ENCODE results near the gene PEX14. TPM values are rescaled to one million over a fixed set of nuclear protein-coding genes. Genes with fewer than 3 reads are reported as not detected.

PEX14 gene
- total and polyA plus RNA-seq, 2 experiments from 2014 or later = 10.0 to 20.9 TPM

- H3K4me2 ChIP-seq = no peak overlapping the region
- H3K27ac ChIP-seq = no peak overlapping the region
- no peaks in the 10 kb centered on the region for H4K20me1 ChIP-seq (ENCODE audit: insufficient read depth, poor library complexity, severe bottlenecking)
- no peaks in the 10 kb centered on the region for H3K79me2 ChIP-seq
- no peak overlapping the region for H3K4me3 ChIP-seq
- no peak for DNase-seq (ENCODE audit: low spot score)
- H3K9me3 ChIP-seq (ENCODE audit: low read depth) = no peaks in the 10 kb centered on the region
- no peaks in the 10 kb centered on the region for H3K9me2 ChIP-seq (replicated peaks; ENCODE audit: insufficient read depth)
- WGBS (ENCODE audit: low lambda C conversion rate, missing lambda C conversion rate) = 91% methylated on average over 13 of the region's 13 CpGs
- no peak overlapping the region for H2AFZ ChIP-seq
- TF ChIP-seq EZH2 (IDR thresholded peaks at IDR 0.05; ENCODE audit: borderline replicate concordance) (no peak), EZH2phosphoT487 (IDR thresholded peaks at IDR 0.05; ENCODE audit: low read depth, severe bottlenecking, unreplicated experiment) (no peak), CTCF (IDR thresholded peaks at IDR 0.05; ENCODE audit: poor library complexity) (no peak)
- H3K36me3 ChIP-seq (replicated peaks; ENCODE audit: insufficient read depth, low read depth) = no peaks in the 10 kb centered on the region
- no peaks in the 10 kb centered on the region for H3K27me3 ChIP-seq
- H3K4me1 ChIP-seq (ENCODE audit: insufficient read depth) = peaks cover 16% of the 10 kb centered on the region
Observed at GRCh38 chr1:10630661-10631120, 155.9 kb downstream of the PEX14 start.

DNA sequence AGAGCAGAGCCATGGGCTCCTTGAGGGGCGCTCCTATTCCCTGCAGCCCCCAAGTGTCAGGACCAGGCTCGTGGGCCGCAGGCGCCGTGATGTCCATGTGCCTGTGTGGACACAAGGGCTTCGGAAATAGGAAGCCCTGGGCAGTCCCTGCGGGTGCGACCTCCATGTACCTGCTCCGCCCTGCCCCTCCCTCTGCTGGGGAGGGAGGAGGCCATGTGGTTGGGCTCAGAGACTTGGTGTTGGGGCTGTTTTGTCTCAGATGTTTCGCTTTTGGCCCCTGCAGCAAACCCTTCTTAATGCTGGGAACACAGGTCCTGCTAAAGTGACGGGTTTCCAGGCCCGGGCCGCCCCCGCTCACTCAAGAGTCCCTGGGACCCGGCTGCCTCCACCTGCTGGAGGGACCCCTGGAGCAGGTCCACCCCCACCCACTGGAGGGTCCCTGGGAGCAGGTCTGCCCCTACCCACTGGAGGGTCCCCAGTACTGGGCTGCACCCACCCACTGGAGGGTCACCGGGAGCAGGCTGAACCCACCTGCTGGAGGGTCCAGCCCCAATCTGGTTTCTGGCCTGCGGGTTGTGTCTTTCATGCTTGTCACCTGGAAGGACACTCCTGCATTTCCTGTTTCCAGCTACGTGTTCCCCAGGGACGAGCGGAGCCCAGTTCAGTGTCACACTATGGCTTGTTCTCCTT is 156.5 kb downstream of the PEX14 start:
- no peak overlapping the region for H3K4me2 ChIP-seq
- H3K27ac ChIP-seq = no peak overlapping the region
- no peaks in the 10 kb centered on the region for H4K20me1 ChIP-seq (ENCODE audit: insufficient read depth, poor library complexity, severe bottlenecking)
- 95% methylated on average over 20 of the region's 20 CpGs for WGBS (ENCODE audit: low lambda C conversion rate, missing lambda C conversion rate)
- TF ChIP-seq CTCF (IDR thresholded peaks at IDR 0.05; ENCODE audit: poor library complexity) (no peak), EZH2phosphoT487 (IDR thresholded peaks at IDR 0.05; ENCODE audit: low read depth, severe bottlenecking, unreplicated experiment) (no peak), EZH2 (IDR thresholded peaks at IDR 0.05; ENCODE audit: borderline replicate concordance) (no peak)
- H2AFZ ChIP-seq = no peak overlapping the region
- no peaks in the 10 kb centered on the region for H3K79me2 ChIP-seq
- no peak overlapping the region for H3K4me3 ChIP-seq
- H3K9me3 ChIP-seq (ENCODE audit: low read depth) = no peaks in the 10 kb centered on the region
- H3K27me3 ChIP-seq = no peaks in the 10 kb centered on the region
- H3K36me3 ChIP-seq (replicated peaks; ENCODE audit: insufficient read depth, low read depth) = no peaks in the 10 kb centered on the region
- no peak for DNase-seq (ENCODE audit: low spot score)
- peaks cover 12% of the 10 kb centered on the region for H3K4me1 ChIP-seq (ENCODE audit: insufficient read depth)
- no peaks in the 10 kb centered on the region for H3K9me2 ChIP-seq (replicated peaks; ENCODE audit: insufficient read depth)

DNA sequence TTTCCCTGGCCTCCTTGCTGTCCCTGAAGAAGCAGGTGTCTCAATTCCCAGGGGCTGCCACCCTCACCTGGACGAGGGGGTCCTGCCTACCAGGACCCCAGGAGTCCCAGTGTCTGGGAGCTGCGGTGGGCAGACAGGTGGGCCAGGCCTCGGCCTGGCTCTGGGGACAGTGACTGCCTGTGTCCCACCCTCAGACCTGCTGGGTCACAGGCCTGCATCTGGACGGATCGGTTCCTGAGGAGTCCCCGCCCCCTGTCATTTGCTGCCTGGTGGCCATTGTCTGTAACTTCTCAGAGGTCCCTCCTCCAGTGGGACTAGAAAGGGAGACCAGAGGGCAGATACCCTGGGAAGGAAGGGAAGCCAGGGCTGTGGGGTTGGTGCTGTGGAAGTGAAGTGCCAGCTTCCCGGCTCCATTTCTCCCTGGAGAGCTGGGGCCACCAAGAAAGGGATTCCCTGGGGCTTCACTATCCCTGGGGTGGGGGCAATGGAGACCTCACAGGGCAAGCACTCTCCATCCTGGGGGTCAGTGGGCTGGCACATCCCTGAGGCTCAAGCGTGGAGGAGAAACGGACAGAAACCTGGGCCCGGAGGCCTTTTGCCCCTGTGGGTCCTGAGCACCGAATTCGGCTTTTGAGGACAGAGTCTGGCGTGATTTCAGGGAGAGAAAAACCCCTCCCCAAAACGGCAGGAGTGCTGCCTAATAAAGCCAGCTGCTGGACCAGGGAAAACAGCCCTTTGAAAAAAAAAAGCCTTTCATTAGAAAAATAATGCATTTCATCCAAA is 157.3 kb downstream of the PEX14 start:
- H3K9me2 ChIP-seq (replicated peaks; ENCODE audit: insufficient read depth) = no peaks in the 10 kb centered on the region
- H3K4me1 ChIP-seq (ENCODE audit: insufficient read depth) = peaks cover 9% of the 10 kb centered on the region
- no peaks in the 10 kb centered on the region for H3K9me3 ChIP-seq (ENCODE audit: low read depth)
- no peak overlapping the region for H3K4me3 ChIP-seq
- 80% methylated on average over 14 of the region's 14 CpGs for WGBS (ENCODE audit: low lambda C conversion rate, missing lambda C conversion rate)
- no peaks in the 10 kb centered on the region for H4K20me1 ChIP-seq (ENCODE audit: insufficient read depth, poor library complexity, severe bottlenecking)
- no peak overlapping the region for H3K4me2 ChIP-seq
- H3K27me3 ChIP-seq = no peaks in the 10 kb centered on the region
- DNase-seq (ENCODE audit: low spot score) = no peak
- H3K27ac ChIP-seq = no peak overlapping the region
- no peaks in the 10 kb centered on the region for H3K36me3 ChIP-seq (replicated peaks; ENCODE audit: insufficient read depth, low read depth)
- no peak overlapping the region for H2AFZ ChIP-seq
- no peaks in the 10 kb centered on the region for H3K79me2 ChIP-seq
- TF ChIP-seq CTCF (IDR thresholded peaks at IDR 0.05; ENCODE audit: poor library complexity) (no peak), EZH2phosphoT487 (IDR thresholded peaks at IDR 0.05; ENCODE audit: low read depth, severe bottlenecking, unreplicated experiment) (no peak), EZH2 (IDR thresholded peaks at IDR 0.05; ENCODE audit: borderline replicate concordance) (no peak)

Measured in hepatocyte (in vitro differentiated cells).